PC-9 (cell line): ENCODE results near the gene CCDC85A. TPM values are rescaled to one million over a fixed set of nuclear protein-coding genes. Genes with fewer than 3 reads are reported as not detected.

Experiments
- BruUV-seq: library from RNA; stranded (reverse); fragments of 400-500 nt; replicated peaks from 2 replicates; lab custom pipeline; 2021; lab: Mats Ljungman, UMichigan
- CTCF ChIA-PET: fragments of 300-600 bp; sonication (Branson Sonifier 250); formaldehyde crosslinking; loops from one replicate; lab custom pipeline; 2022; ENCODE audit warnings: antibody characterized with exemption; lab: Charles Lee
- POLR2A ChIA-PET: fragments of 300-600 bp; sonication (Branson Sonifier 250); formaldehyde crosslinking; loops from one replicate; lab custom pipeline; 2022; ENCODE audit warnings: antibody characterized with exemption; ENCODE audit not compliant: unreplicated experiment; lab: Charles Lee
- DNase-seq, 2 experiments: peaks; one replicate each; pipeline versions ENCODE4 v3.0.0 to v3.0.0-alpha.2; 2015 to 2022; ENCODE audit warnings: mixed read lengths in 1 of 2
- H2AFZ ChIP-seq: fragments of 200-600 bp; sonication (generic); 2 replicates; pipeline ENCODE4 v1.8.1; 2017; ENCODE audit warnings: antibody characterized with exemption
- H3F3A ChIP-seq: fragments of 200-600 bp; sonication (generic); 2 replicates; pipeline ENCODE4 v1.8.1; 2017; ENCODE audit warnings: antibody characterized with exemption, mild to moderate bottlenecking, low read depth; ENCODE audit not compliant: insufficient read depth
- H3K27ac ChIP-seq: fragments of 200-600 bp; sonication (generic); 2 replicates; pipeline ENCODE4 v1.6.1; 2016; ENCODE audit warnings: mixed run types
- H3K27me3 ChIP-seq: fragments of 200-600 bp; sonication (generic); 2 replicates; pipeline ENCODE4 v1.6.1; 2016; ENCODE audit warnings: low read depth, mixed run types; ENCODE audit not compliant: insufficient read depth
- H3K36me3 ChIP-seq: fragments of 200-600 bp; sonication (generic); 2 replicates; pipeline ENCODE4 v1.6.1; 2016; ENCODE audit warnings: low read depth, mixed run types
- H3K4me1 ChIP-seq: fragments of 200-600 bp; sonication (generic); replicated peaks from 2 replicates; pipeline ENCODE4 v1.6.1; 2016; ENCODE audit warnings: mixed run types; ENCODE audit not compliant: insufficient read depth
- H3K4me2 ChIP-seq: fragments of 200-600 bp; sonication (generic); 2 replicates; pipeline ENCODE4 v1.6.1; 2017; ENCODE audit warnings: mixed run types
- H3K4me3 ChIP-seq: fragments of 200-600 bp; sonication (generic); 2 replicates; pipeline ENCODE4 v1.6.1; 2016; ENCODE audit warnings: mixed run types
- H3K79me2 ChIP-seq: fragments of 200-600 bp; sonication (generic); 2 replicates; pipeline ENCODE4 v1.6.1; 2017; ENCODE audit warnings: low read depth, mixed run types
- H3K9me2 ChIP-seq: fragments of 200-600 bp; sonication (generic); 2 replicates; pipeline ENCODE4 v1.8.1; 2017; ENCODE audit warnings: mild to moderate bottlenecking; ENCODE audit not compliant: insufficient read depth
- H3K9me3 ChIP-seq: fragments of 200-600 bp; sonication (generic); 2 replicates; pipeline ENCODE4 v1.8.1; 2016; ENCODE audit warnings: low read depth; ENCODE audit not compliant: insufficient read depth
- H4K20me1 ChIP-seq: fragments of 200-600 bp; sonication (generic); 2 replicates; pipeline ENCODE4 v1.8.1; 2017; ENCODE audit not compliant: insufficient read depth
- EZH2 ChIP-seq: fragments of 200-600 bp; sonication (generic); IDR thresholded peaks from 2 replicates; pipeline ENCODE4 v1.8.0; 2017; ENCODE audit warnings: antibody characterized with exemption, low read depth
- intact Hi-C: fragments of 100-400 bp; cut with micrococcal nuclease; formaldehyde crosslinking; loops from one replicate; pipeline ENCODE4 v1.10.0; 2022; ENCODE audit not compliant: unreplicated experiment
- total RNA-seq: library from RNA; stranded (reverse); gene quantifications from 2 replicates; pipeline ENCODE4 v1.2.3, GENCODE V29; 2021
- TF ChIP-seq, protein P1 (sequence below): fragments of 200-600 bp; sonication (generic); conservative IDR thresholded peaks from 2 replicates; pipeline ENCODE4 v1.6.1; 2017; ENCODE audit warnings: mixed run types, antibody characterized with exemption, mild to moderate bottlenecking, moderate library complexity

Gene CCDC85A
- total RNA-seq, 1 experiment from 2014 or later: not detected

DNA sequence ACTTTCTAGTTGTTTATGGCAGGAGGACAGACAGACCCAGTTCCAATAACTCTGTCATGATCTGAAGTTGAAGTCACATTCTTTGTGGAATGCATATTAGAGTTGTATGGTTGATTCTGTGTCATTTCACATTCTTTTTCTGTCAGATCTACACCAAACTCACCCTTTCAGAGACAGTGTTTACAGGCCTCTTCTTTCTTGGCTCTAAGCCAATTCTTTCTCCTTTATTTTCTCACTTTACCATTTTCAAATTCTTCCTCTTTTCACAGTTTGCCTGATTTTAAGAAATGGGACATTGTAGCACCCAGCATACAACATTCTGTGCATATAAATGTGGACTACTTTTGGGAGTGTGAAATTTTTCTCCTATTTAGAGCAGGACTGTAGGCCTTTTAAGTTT is 103.7 kb downstream of the CCDC85A start:
- intact Hi-C loops: no loop called here
- Histone ChIP-seq H3K9me2 (no peaks in the 10 kb centered on the region), H3K27me3 (no peaks in the 10 kb centered on the region), H3K9me3 (no peaks in the 10 kb centered on the region), H4K20me1 (no peaks in the 10 kb centered on the region), H3K27ac (no peak overlapping the region), H3F3A (no peaks in the 10 kb centered on the region), H3K4me2 (no peak overlapping the region), H3K4me3 (no peak overlapping the region), H2AFZ (no peak overlapping the region), H3K79me2 (no peaks in the 10 kb centered on the region), H3K4me1 (no peaks in the 10 kb centered on the region), H3K36me3 (no peaks in the 10 kb centered on the region)
- ChIA-PET POLR2A (interaction anchor here (0.7 kb wide), 1 partner anchor 11 kb away, joined by 6 read pairs; no protein-coding TSS in a partner anchor), CTCF (no interaction called here)
- no TSS peak for BruUV-seq
- TF ChIP-seq, protein P1, sequence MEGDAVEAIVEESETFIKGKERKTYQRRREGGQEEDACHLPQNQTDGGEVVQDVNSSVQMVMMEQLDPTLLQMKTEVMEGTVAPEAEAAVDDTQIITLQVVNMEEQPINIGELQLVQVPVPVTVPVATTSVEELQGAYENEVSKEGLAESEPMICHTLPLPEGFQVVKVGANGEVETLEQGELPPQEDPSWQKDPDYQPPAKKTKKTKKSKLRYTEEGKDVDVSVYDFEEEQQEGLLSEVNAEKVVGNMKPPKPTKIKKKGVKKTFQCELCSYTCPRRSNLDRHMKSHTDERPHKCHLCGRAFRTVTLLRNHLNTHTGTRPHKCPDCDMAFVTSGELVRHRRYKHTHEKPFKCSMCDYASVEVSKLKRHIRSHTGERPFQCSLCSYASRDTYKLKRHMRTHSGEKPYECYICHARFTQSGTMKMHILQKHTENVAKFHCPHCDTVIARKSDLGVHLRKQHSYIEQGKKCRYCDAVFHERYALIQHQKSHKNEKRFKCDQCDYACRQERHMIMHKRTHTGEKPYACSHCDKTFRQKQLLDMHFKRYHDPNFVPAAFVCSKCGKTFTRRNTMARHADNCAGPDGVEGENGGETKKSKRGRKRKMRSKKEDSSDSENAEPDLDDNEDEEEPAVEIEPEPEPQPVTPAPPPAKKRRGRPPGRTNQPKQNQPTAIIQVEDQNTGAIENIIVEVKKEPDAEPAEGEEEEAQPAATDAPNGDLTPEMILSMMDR: no peak
- no peak for TF ChIP-seq EZH2
- no peak for DNase-seq

DNA sequence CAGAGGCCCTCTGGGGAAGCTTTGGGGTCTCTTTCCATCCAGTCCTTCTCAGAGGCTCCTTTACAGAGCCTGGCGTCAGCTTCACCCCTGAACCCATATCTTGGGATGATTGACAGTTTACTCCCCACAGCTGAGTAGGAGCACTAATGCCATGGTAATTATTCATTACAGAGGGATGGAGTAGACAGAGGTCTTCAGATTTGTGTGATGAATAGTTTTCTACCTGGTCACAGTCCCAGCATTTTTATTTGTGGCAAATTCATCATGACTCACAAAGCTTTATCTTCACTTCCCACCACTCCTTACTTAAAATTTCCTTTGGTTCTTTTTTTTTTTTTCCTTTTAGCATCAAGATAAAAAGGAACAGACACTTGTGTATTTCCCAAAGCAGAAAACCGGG is 104.2 kb downstream of the CCDC85A start:
- H3K27me3 ChIP-seq: no peaks in the 10 kb centered on the region
- intact Hi-C loops: no loop called here
- no peak overlapping the region for H3K27ac ChIP-seq
- no peaks in the 10 kb centered on the region for H4K20me1 ChIP-seq
- TF ChIP-seq, protein P1: no peak
- no peak for TF ChIP-seq EZH2
- ChIA-PET POLR2A (interaction anchor here (0.7 kb wide), 1 partner anchor 11 kb away, joined by 6 read pairs; no protein-coding TSS in a partner anchor), CTCF (no interaction called here)
- no peaks in the 10 kb centered on the region for H3K4me1 ChIP-seq
- H3K36me3 ChIP-seq: no peaks in the 10 kb centered on the region
- H3K9me3 ChIP-seq: no peaks in the 10 kb centered on the region
- no peaks in the 10 kb centered on the region for H3K79me2 ChIP-seq
- no peak overlapping the region for H3K4me2 ChIP-seq
- H3K9me2 ChIP-seq: no peaks in the 10 kb centered on the region
- no TSS peak for BruUV-seq
- no peak overlapping the region for H3K4me3 ChIP-seq
- no peak overlapping the region for H2AFZ ChIP-seq
- no peaks in the 10 kb centered on the region for H3F3A ChIP-seq
- no peak for DNase-seq

DNA sequence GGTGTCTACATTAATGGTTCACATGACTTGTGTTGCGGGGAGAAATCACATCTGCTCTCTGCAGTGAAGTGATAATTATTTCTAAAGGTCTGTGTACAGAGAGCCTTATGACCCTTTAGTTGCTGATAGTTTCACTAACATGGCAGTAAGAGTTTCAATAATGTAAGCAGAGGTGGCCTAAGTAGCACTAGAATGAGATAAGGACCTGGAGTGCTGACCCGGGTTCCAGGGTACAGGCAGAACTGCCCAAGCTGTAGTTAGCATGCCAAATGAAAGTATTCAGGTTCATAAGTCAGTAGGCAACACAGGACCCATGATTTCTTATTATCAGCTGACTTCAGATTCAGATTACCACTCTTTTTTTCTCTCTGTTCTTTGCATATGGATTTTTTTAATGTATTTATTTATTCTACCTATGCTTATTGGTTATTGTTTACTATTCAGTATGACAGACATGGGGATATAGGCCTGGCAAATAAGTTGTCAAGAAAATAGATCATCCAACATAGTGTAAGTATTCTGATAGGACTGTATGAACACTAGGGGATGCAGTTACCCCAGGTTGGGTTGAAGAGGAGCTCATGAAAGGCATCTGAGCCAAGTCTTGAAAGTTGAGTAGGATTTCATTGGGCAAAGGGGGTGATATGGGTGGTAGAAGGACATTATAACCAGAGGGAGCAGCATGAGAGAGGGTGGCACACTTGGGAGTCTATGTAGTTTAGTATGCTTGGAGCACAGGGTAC is 105.2 kb downstream of the CCDC85A start:
- Histone ChIP-seq H3K4me2 (no peak overlapping the region), H2AFZ (no peak overlapping the region), H3K27ac (no peak overlapping the region), H3K4me3 (no peak overlapping the region), H3K4me1 (no peaks in the 10 kb centered on the region), H3K36me3 (no peaks in the 10 kb centered on the region), H3K9me2 (no peaks in the 10 kb centered on the region), H4K20me1 (no peaks in the 10 kb centered on the region), H3K79me2 (no peaks in the 10 kb centered on the region), H3K27me3 (no peaks in the 10 kb centered on the region), H3F3A (no peaks in the 10 kb centered on the region), H3K9me3 (no peaks in the 10 kb centered on the region)
- no peak for TF ChIP-seq EZH2
- TF ChIP-seq, protein P1: no peak
- ChIA-PET CTCF (interaction anchor here (0.5 kb wide), 1 partner anchor 160 kb away, joined by 6 read pairs; no protein-coding TSS in a partner anchor), POLR2A (no interaction called here)
- no peak for DNase-seq
- no TSS peak for BruUV-seq
- intact Hi-C loops: no loop called here
